Nephron (organoid): ENCODE results near the gene DENND1A.

ENCODE experiments used
- H3K27ac Mint-ChIP-seq, 3 experiments: 2 replicates each; pipeline ENCODE4 v1.8.0; 2020; ENCODE audit warnings: mixed read lengths in 3 of 3, mild to moderate bottlenecking in 2 of 3, moderate library complexity in 1 of 3
- H3K27me3 Mint-ChIP-seq: 2 replicates; pipeline ENCODE4 v1.8.0; 2021; ENCODE audit warnings: low read depth, mild to moderate bottlenecking, moderate library complexity, mixed read lengths
- H3K36me3 Mint-ChIP-seq: 2 replicates; pipeline ENCODE4 v1.8.0; 2020; ENCODE audit warnings: low read depth, mixed read lengths
- H3K4me1 Mint-ChIP-seq: 2 replicates; pipeline ENCODE4 v1.8.0; 2020; ENCODE audit warnings: mixed read lengths
- H3K4me3 Mint-ChIP-seq, 3 experiments: 2 replicates each; pipeline ENCODE4 v1.8.0; 2020; ENCODE audit warnings: mild to moderate bottlenecking in 3 of 3, mixed read lengths in 3 of 3, moderate library complexity in 2 of 3
- H3K9me3 Mint-ChIP-seq: 2 replicates; pipeline ENCODE4 v1.8.0; 2020; ENCODE audit warnings: mixed read lengths
- CTCF ChIP-seq, 3 experiments: fragments of 200-600 bp; sonication (generic); IDR thresholded peaks; one replicate each; pipeline ENCODE4 v1.5.0; 2021; ENCODE audit warnings: antibody characterized with exemption in 3 of 3; ENCODE audit not compliant: unreplicated experiment in 3 of 3

The DENND1A gene

GRCh38 chr9:123426406-123426805, 503.5 kb downstream of the DENND1A start:
- Mint-ChIP-seq H3K9me3 (peaks cover 7% of the 10 kb centered on the region), H3K4me1 (peaks cover 2% of the 10 kb centered on the region), H3K4me3 (no peak overlapping the region), H3K27me3 (peaks cover 14% of the 10 kb centered on the region), H3K36me3 (peaks cover 43% of the 10 kb centered on the region), H3K27ac (no peak overlapping the region)
- no peak for TF ChIP-seq CTCF (IDR thresholded peaks at IDR 0.05; ENCODE audit: unreplicated experiment in 3 of 3)

- H3K36me3 Mint-ChIP-seq, result peaks cover 38% of the 10 kb centered on the region
These were observed 504.0 kb downstream of the DENND1A start for GRCh38 chr9:123425836-123426365.

GRCh38 chr9:123425261-123425821, 504.6 kb downstream of the DENND1A start:
- Mint-ChIP-seq H3K36me3 (peaks cover 34% of the 10 kb centered on the region), H3K4me1 (peaks cover 8% of the 10 kb centered on the region), H3K4me3 (no peak overlapping the region), H3K27me3 (peaks cover 14% of the 10 kb centered on the region), H3K27ac (no peak overlapping the region), H3K9me3 (peaks cover 7% of the 10 kb centered on the region)
- TF ChIP-seq CTCF (IDR thresholded peaks at IDR 0.05; ENCODE audit: unreplicated experiment in 3 of 3), result no peak

More at GRCh38 chr9:123425836-123426365, 504.0 kb downstream of the DENND1A start:
- H3K9me3 Mint-ChIP-seq, result peaks cover 7% of the 10 kb centered on the region
- no peak for TF ChIP-seq CTCF (IDR thresholded peaks at IDR 0.05; ENCODE audit: unreplicated experiment in 3 of 3)
- H3K27me3 Mint-ChIP-seq, result peaks cover 14% of the 10 kb centered on the region
- H3K4me1 Mint-ChIP-seq, result peaks cover 5% of the 10 kb centered on the region
- no peak overlapping the region for H3K27ac Mint-ChIP-seq
- no peak overlapping the region for H3K4me3 Mint-ChIP-seq

GRCh38 chr9:123424552-123425225, 505.2 kb downstream of the DENND1A start:
- Mint-ChIP-seq H3K4me3 (no peak overlapping the region), H3K9me3 (peaks cover 7% of the 10 kb centered on the region), H3K36me3 (peaks cover 32% of the 10 kb centered on the region), H3K27me3 (peaks cover 14% of the 10 kb centered on the region), H3K27ac (peak overlapping the region in 1 of 3 experiments; percentile 40), H3K4me1 (peaks cover 15% of the 10 kb centered on the region)
- no peak for TF ChIP-seq CTCF (IDR thresholded peaks at IDR 0.05; ENCODE audit: unreplicated experiment in 3 of 3)

GRCh38 chr9:123424131-123424530, 505.8 kb downstream of the DENND1A start:
- peaks cover 14% of the 10 kb centered on the region for H3K27me3 Mint-ChIP-seq
- no peak for TF ChIP-seq CTCF (IDR thresholded peaks at IDR 0.05; ENCODE audit: unreplicated experiment in 3 of 3)
- H3K27ac Mint-ChIP-seq, result peak overlapping the region in 1 of 3 experiments; percentile 40
- H3K4me3 Mint-ChIP-seq, result no peak overlapping the region
- H3K9me3 Mint-ChIP-seq, result peaks cover 7% of the 10 kb centered on the region
- H3K4me1 Mint-ChIP-seq, result peaks cover 21% of the 10 kb centered on the region
- peaks cover 27% of the 10 kb centered on the region for H3K36me3 Mint-ChIP-seq

- no peak overlapping the region for H3K4me3 Mint-ChIP-seq
- H3K27me3 Mint-ChIP-seq, result peaks cover 14% of the 10 kb centered on the region
- H3K27ac Mint-ChIP-seq, result no peak overlapping the region
- peaks cover 21% of the 10 kb centered on the region for H3K4me1 Mint-ChIP-seq
- no peak for TF ChIP-seq CTCF (IDR thresholded peaks at IDR 0.05; ENCODE audit: unreplicated experiment in 3 of 3)
- H3K36me3 Mint-ChIP-seq, result peaks cover 19% of the 10 kb centered on the region
- no peaks in the 10 kb centered on the region for H3K9me3 Mint-ChIP-seq
These were observed 506.6 kb downstream of the DENND1A start for GRCh38 chr9:123423311-123423640.
